GM21360 (cell line): ENCODE data around the gene FNTB.
"Not testable (repeated sequence)": the region's sequence is repeated elsewhere in the genome, so short reads cannot be mapped to it uniquely, and the experiment has no call there.

Source experiments
- ATAC-seq: cut with Tn5 transposase; IDR thresholded peaks from one replicate; pipeline ENCODE4 v1.9.1; 2021; ENCODE audit warnings: mild to moderate bottlenecking, moderate library complexity; ENCODE audit not compliant: unreplicated experiment

FNTB gene

DNA sequence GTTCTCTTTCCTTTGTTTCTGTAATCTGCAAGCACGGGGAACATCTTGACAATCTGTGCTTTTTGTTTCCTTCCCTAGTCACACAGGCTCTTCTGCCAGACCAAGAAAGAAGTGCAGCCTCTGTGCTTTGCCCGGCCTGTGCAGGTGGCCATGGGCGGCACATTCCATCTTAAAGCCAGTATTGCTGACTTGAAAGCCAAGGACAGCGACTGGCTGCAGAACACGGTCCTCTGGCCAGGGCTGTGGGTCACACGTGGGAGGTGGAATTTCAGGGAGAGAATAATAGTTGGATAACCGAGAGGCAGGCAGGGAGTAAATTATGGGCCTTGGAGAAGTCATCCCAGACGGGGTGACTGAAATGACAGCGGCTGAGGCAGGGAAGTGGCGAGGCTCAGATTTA is 24.8 kb downstream of the FNTB start:
- ATAC-seq, result no peak

DNA sequence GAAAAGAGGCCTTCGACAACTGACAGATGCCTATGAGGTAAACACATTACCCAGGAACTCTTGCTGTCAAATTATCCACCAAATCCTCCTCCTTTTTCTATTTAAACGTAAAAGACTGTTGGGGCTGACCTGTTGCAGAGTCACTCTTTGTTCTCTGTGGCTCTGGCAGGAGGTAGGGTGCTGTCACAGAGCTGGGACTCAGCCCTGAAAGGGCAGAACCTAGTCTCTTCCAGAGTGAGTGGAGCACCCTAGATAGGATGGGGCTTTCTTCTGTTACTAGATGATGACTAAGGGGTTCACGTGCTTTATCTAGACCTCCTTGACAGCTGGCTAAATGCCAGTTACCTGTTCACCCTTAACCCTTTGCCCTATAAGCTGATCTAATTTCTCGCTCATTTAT is 25.7 kb downstream of the FNTB start:
- ATAC-seq, result no peak

DNA sequence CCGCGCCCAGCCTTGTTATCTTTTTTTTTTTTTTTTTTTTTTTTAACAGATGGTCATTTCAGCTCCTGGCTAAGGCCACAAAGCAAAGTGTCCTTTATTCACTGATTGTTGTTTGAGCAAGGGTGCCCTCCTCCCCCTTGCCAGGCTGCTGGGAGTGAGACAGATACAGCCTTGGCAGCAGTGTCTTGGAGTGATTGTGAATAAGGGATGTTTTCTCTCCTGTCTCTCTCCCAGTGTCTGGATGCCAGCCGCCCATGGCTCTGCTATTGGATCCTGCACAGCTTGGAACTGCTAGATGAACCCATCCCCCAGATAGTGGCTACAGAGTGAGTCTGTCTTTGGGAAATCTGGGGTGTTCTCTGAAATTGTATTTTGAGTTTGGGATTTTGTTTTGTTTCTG is 28.7 kb downstream of the FNTB start:
- no peak for ATAC-seq

DNA sequence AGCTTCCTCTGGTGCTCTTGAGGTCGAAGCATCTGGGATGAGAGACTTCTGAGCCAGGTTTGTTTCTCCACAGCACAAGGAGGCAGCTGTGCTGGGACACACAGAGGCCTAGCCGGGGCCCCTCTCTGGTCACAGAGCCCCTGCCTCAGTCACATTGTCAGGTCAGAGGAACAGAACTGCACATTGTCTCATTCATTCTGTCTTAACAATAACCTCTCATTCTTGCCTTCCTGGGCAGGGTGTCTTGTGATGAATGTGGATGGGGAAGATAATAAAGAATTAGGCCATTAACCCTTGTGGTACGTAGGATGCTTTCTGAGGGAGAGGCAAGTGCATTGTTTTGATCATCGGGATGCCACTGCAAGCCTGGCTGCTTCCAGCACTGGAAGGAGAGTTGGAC is 29.8 kb downstream of the FNTB start:
- ATAC-seq, result no peak

DNA sequence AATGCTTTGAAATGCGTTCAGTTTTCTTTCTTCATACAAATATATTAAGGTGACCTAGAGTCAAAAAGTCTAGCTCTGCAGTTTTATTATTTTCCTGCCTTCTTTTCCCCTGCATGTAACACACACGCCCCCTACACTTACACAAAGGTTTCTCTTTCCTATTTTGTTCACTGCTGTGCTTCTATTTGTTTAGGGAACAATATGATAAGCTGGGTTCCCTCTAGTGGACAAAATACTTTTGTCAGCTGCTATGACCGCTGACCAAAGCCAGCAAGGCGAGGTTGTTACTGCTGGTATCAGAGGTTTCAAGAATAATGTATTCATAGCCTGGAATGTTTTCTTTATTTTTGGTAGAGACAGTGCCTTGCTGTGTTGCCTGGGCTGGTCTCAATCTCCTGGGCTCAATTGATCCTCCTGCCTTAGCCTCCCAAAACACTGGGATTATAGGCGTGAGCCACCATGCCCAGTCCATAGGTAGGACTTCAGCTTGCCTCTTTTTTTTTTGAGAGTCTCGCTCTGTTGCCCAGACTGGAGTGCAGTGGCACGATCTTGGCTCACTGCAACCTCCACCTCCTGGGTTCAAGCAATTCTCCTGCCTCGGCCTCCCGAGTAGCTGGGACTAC is 33.4 kb downstream of the FNTB start:
- ATAC-seq, result no peak

DNA sequence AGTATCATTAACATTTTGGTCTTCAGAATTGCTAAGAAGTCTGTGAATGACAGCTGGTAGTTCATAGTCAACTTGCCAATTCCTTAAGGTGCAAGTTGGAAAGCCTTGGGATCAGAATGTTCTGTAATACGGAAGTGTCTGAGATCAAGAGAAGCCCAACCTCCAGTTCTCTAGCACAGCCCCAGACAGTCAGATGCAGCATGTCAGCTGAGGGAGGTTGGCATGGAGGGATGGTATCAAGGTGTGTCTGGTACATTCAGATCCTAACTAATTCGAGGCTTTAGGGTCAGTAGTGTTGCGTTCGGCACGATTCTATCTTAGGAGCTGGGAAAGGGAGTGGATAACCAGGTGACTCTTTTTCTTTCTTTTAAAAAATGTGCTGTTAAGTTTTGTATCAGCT is 38.3 kb downstream of the FNTB start:
- ATAC-seq, result no peak

DNA sequence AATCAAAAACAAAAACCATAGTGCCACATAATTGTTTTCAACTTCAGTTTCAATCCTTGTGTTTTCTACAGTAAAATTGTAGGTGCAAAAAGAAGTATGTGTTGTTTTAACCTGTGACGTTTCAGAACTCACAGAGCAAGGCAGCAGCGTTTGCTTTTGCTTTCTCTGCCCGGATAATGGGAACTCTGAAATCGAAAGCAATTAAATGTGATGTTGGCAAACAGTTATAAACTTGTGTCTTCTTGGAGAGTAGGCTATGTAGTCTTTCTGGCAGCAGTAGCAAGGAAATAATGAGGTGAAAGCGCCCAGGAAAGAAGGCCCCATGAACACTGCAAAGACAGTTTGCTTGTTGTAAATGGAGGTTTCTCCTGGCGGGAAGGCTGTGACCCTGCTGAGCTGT is 39.1 kb downstream of the FNTB start:
- no peak for ATAC-seq

DNA sequence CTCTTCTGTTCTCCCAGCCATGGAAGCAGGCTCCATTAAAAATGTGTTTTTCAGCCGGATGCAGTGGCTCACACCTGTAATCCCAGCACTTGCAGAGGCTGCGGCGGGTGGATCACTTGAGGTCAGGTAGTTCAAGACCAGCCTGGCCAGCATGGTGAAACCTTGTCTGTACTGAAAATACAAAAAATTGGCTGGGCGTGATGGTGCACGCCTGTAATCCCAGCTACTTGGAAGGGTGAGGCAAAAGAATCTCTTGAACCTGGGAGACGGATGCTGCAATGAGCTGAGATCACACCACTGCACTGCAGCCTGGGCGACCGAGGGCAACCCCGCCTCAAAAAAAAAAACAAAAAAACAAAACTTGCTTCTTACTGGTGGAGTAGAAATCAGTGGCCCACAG is 39.8 kb downstream of the FNTB start:
- ATAC-seq, result no peak

DNA sequence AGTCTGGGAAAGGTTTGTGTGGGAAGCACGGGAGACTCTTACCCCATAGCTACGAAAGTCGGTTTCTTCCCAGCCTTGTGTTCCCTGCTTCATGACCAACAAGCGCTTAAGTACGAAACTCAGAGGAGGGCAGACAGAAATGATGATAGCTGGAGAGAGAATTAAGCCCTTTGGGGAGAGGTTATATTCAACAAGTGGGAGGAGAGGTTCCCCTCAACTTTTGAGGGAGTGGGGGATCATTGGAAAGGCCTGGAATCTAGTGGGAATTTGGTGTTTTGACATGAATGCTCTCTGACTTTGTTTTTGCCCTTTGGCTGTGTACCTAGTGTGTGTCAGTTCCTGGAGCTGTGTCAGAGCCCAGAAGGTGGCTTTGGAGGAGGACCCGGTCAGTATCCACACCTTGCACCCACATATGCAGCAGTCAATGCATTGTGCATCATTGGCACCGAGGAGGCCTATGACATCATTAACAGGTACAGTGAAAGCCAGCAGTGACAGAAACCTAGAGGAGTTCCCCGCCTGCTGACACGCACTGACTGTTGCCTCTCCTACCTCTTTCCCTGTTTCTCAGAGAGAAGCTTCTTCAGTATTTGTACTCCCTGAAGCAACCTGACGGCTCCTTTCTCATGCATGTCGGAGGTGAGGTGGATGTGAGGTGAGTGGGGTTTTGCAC is 40.6 kb downstream of the FNTB start:
- ATAC-seq, result no peak

DNA sequence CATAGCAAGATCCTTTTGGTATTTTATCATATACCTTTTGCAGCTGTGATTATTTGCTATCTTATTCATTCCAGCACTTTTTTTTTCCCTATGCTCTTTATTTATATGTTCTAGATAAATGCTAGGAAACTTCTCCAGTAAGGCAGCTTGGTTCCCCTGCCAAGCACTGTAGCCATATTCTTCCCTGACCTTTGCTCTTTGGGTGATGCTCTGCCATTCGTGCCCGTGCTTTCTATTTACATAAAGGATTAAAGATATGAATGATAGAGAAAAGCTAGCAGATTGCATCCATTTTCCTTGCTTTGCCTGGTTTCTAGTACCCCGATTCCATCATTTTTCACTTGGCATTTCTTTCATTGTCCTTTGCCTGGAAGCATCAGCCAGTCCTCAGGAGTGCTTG is 42.2 kb downstream of the FNTB start:
- no peak for ATAC-seq

DNA sequence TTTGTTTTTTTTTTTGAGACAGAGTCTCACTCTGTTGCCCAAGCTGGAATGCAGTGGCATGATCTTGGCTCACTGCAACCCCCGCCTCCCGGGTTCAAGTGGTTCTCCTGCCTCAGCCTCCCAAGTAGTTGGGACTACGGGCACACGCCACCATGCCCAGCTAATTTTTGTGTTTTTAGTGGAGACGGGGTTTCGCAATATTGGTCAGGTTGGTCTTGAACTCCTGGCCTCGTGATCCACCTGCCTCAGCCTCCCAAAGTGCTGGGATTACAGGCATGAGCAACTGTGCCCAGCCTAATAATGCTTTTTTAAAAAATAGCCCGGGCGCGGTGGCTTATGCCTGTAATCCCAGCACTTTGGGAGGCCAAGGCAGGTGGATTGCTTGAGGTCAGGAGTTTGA is 44.6 kb downstream of the FNTB start:
- not testable (repeated sequence) for ATAC-seq

DNA sequence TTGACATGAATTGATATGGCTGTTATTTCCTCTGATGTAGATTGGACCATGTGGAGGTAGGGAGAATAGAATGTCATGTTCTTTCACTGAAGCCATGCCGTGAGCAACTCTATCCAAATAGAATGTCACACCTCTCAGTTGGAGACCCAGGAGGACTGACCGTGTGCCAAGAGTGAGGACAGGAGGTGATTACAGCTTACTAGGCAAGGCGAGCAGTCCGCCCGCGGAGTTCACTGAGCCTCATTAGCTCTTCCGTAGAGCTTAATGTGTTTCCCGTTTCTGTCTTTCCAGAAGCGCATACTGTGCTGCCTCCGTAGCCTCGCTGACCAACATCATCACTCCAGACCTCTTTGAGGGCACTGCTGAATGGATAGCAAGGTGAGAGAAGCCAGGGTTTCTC is 45.6 kb downstream of the FNTB start:
- ATAC-seq, result no peak

DNA sequence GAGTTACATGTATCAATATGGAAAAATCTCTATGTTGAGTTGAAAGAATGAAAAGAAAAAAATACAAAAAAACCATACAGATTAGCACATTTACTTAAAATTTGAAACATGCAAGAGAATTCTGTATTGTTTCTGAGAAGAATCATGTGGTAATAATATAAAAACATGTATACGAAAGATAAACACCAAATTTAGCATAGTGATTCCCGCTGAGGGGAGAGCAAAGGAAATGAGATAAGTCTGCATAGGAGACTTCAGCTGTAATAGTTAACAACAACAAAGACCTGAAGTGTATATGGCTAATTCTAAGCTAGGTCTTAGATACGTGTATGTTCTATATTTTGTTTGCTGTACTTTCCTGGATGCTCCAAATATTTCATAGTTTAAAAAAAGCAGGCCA is 46.5 kb downstream of the FNTB start:
- ATAC-seq, result no peak

DNA sequence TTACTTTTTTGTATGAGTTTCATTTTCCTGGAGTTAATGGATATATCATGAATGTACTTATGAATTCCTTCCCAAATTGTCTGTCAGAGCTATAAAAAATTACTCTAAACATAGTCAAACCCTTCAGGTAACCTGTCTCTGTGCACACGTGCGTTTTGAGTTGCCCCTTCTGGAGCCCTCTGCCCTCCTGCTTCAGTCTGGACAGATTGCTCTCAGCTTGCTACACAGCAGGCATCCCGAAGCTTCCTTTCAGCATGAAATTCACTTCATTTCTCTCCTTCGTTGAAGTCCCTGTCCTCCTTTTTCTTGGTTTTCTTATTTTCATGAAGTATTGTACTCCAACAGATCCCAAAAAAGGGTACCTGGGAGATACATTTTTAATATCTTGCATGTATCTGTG is 47.3 kb downstream of the FNTB start:
- ATAC-seq, result no peak

DNA sequence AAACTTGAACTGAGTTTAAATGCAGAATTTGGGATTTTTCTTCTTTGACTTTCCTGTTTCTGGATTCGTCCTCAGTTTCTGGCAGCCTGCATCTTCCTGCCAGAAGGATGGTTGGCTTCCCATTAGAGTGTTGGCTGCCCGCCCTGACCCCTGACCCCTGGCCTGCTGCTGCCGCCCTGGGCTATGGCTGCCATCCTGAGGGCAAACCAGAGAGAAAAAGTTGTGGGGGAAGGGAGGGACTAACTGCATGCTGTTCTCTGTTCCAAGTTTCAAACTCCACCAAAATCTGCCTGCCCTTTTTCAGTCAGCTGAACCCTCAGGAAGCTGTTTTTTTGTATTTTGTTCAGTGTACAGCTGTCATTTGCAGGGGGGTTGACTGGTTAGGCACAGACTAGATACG is 48.4 kb downstream of the FNTB start:
- ATAC-seq, result no peak

DNA sequence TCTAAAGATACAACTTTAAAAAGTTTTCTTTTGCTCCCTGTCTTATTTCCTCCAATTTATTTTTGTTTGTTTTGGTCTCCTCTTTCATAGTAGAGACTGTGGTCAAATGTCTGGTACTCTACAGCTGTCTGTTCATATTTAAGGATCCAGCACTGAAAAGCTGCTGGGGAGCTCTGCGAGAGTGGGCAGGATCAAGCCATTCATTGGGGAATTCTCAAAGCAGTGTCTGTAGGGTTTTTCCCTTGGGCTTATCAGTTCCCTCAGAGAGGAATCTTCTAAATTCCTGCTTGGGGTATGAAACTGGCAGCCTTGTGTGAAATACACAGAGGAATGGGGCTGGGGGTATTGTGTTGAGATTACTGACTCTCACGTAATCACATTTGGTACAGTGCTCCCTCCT is 52.3 kb downstream of the FNTB start:
- ATAC-seq, result no peak

DNA sequence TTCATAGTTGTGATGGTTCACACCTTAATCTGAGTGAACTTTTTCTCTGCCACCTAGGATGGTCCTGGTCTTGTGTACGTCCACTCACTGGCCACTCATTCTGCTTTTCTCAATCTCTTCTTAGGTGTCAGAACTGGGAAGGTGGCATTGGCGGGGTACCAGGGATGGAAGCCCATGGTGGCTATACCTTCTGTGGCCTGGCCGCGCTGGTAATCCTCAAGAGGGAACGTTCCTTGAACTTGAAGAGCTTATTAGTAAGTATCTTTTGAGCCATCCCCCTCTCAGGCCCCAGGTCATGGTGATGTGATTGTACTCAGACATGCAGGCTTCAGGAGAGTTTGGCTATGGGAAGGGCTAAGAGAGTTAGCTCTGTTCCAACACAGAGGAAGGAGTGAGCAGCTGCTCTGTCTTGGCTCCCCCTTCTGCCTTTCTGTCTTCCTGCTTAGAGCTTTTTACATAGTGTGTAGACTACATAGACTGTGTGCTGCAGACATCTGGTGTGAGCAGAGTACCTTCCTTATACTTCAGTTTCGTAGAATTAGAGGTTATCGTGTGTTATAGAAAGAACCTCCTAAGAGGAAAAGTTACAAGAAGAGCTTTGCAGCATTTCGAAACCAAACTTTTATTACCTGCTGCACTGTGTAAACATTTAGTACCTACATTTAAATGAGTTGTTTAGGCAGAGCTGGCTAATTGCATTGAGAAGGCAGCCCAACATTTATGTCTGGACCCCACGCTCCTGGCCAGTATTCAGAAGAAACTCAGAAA is 54.2 kb downstream of the FNTB start:
- ATAC-seq, result no peak

DNA sequence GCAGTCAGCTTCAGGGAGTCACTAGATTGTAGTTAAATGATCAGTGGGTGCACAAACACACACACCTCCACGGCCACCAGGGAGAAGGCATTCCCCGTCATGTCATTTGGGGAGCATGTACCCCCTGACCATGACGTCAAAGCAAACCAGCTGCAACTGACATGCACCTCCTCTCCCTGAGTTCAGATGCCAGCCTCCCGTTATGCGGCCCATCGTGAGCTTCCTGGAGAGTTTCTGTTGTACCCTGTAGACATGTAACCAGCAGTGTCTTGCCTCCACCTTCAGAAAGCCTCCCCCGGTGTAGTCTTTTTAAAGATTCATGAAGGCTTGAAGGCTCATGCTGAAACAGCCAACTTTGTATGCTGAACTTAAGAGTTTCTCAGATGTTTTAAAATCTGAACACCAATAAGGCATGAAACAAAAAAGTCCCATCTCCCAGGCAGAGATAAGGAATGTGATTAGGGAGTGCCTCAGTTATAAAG is 54.8 kb downstream of the FNTB start:
- no peak for ATAC-seq

DNA sequence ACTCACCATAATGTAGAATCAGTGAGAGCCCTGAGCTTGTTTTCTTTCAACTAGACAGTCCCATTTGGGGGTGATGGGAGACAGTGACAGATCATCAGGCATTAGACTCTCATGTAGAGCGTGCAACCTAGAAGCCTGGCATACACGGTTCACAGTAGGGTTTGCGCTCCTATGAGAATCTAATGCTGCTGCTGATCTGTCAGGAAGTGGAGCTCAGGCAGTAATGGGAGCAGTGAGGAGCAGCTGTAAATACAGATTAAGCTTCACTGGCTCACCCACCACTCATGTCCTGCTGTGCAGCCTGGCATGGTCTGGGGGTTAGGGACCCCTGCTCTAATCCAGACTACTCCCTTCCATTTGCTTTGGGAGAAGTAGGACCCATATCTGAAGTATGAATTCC is 55.6 kb downstream of the FNTB start:
- ATAC-seq, result no peak

DNA sequence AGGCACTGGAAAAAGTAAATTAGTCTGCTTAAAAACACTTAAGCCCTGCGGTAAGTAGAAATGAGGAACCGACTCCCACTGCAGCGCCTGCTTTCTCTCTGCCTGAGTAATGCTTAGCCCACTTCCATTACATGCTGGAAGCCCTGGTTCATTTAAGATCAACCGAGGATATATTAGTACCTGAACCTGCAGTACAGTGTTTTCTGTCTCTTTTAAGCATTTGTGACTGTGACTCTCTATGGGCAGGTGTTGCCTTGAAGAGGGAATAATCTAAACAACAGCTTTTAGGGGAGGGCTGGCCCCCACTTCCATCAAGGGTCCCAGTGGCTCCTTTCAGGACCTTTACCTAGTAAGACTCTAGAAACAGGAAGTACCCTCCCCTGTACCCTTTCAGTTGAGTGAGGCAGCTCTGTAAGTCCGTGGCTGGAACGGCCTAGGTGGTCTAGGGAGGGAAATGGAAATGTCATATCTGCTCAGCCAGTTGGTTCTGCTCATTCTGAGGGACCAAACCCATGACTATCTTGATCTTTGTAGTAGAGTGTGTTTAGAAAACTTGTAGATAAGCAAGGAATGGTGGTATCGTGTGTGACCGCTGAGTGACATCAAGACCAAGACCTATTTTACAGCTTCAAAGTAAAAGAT is 56.2 kb downstream of the FNTB start:
- ATAC-seq, result no peak

DNA sequence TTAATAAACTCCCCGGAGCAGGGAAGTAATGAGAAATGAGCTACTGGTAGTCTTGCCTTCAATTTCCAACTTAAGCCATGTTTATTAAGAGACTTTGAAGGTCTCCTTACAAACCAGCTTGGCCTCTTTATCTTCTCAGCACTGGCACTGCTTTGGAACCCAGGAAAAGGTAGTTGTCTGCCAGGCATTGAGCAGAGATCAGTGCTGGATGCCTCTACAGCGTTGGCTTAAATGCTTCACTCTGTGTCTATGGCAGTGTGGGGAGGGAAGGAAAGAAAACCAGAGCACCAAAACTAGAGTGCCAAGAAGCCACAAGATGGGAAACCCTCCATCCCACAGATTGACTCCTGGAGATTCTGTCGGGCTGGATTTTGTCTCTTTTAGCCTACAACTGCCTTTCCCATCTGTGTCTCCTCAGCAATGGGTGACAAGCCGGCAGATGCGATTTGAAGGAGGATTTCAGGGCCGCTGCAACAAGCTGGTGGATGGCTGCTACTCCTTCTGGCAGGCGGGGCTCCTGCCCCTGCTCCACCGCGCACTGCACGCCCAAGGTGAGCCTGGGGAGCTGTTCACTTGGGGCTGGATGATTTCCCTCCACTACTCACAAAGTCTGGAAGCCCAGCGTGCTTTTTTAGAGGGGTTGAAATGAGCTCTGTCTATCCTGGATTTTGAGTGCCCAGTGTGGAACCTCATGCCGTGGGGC is 57.3 kb downstream of the FNTB start:
- ATAC-seq, result no peak
